H1 (cell line): Measurements from ENCODE around the gene MPHOSPH10. TPM values are rescaled to one million over a fixed set of nuclear protein-coding genes. Genes with fewer than 3 reads are reported as not detected.

Experiments used
- CREB1 ChIP-seq: IDR thresholded peaks from 2 replicates; pipeline ENCODE4 v1.6.1; 2012; ENCODE audit warnings: inconsistent platforms
- SIRT6 ChIP-seq: IDR thresholded peaks from one replicate; pipeline ENCODE4 v1.7.1; 2012; ENCODE audit warnings: low read length, inconsistent platforms
- TCF12 ChIP-seq: IDR thresholded peaks from 2 replicates; pipeline ENCODE4 v1.6.1; 2011; ENCODE audit warnings: low read depth, mild to moderate bottlenecking, low read length
- polyA plus RNA-seq, 7 experiments: library from polyadenylated mRNA; depleted of rRNA in 3 of 7; stranded (reverse) in 5 of 7; unstranded in 2 of 7; fragments of >200 nt in 5 of 7; fragments of 200-250 nt in 2 of 7; gene quantifications; 1 replicate in 5 of 7; 2 replicates in 1 of 7; 4 replicates in 1 of 7; pipeline versions ENCODE4 v1.2.1 to v1.2.3, GENCODE V29; 2011 to 2013; ENCODE audit warnings: missing spikeins in 2 of 7, mixed read lengths in 2 of 7
- total RNA-seq: library from RNA; stranded (reverse); fragmentation: NEBNext Ultra II Directional; extraction: Animal tissue kit (Norgen Biotek cat#: 25700); gene quantifications from 2 replicates; pipeline ENCODE4 v1.2.1, GENCODE V29; 2021
- TF ChIP-seq, protein P1 (sequence below): fragments of 300-600 bp; sonication (generic); IDR thresholded peaks from 2 replicates; pipeline ENCODE4 v1.7.1; 2012; ENCODE audit warnings: low read length, moderate library complexity, mild to moderate bottlenecking, inconsistent platforms; ENCODE audit not compliant: insufficient replicate concordance

MPHOSPH10 gene
- total and polyA plus RNA-seq, 2 of the 8 experiments (the other 6 are each of a cell fraction or from before 2014, with no cell fraction given): 4.5 to 39.1 TPM

- TF ChIP-seq, protein P1, sequence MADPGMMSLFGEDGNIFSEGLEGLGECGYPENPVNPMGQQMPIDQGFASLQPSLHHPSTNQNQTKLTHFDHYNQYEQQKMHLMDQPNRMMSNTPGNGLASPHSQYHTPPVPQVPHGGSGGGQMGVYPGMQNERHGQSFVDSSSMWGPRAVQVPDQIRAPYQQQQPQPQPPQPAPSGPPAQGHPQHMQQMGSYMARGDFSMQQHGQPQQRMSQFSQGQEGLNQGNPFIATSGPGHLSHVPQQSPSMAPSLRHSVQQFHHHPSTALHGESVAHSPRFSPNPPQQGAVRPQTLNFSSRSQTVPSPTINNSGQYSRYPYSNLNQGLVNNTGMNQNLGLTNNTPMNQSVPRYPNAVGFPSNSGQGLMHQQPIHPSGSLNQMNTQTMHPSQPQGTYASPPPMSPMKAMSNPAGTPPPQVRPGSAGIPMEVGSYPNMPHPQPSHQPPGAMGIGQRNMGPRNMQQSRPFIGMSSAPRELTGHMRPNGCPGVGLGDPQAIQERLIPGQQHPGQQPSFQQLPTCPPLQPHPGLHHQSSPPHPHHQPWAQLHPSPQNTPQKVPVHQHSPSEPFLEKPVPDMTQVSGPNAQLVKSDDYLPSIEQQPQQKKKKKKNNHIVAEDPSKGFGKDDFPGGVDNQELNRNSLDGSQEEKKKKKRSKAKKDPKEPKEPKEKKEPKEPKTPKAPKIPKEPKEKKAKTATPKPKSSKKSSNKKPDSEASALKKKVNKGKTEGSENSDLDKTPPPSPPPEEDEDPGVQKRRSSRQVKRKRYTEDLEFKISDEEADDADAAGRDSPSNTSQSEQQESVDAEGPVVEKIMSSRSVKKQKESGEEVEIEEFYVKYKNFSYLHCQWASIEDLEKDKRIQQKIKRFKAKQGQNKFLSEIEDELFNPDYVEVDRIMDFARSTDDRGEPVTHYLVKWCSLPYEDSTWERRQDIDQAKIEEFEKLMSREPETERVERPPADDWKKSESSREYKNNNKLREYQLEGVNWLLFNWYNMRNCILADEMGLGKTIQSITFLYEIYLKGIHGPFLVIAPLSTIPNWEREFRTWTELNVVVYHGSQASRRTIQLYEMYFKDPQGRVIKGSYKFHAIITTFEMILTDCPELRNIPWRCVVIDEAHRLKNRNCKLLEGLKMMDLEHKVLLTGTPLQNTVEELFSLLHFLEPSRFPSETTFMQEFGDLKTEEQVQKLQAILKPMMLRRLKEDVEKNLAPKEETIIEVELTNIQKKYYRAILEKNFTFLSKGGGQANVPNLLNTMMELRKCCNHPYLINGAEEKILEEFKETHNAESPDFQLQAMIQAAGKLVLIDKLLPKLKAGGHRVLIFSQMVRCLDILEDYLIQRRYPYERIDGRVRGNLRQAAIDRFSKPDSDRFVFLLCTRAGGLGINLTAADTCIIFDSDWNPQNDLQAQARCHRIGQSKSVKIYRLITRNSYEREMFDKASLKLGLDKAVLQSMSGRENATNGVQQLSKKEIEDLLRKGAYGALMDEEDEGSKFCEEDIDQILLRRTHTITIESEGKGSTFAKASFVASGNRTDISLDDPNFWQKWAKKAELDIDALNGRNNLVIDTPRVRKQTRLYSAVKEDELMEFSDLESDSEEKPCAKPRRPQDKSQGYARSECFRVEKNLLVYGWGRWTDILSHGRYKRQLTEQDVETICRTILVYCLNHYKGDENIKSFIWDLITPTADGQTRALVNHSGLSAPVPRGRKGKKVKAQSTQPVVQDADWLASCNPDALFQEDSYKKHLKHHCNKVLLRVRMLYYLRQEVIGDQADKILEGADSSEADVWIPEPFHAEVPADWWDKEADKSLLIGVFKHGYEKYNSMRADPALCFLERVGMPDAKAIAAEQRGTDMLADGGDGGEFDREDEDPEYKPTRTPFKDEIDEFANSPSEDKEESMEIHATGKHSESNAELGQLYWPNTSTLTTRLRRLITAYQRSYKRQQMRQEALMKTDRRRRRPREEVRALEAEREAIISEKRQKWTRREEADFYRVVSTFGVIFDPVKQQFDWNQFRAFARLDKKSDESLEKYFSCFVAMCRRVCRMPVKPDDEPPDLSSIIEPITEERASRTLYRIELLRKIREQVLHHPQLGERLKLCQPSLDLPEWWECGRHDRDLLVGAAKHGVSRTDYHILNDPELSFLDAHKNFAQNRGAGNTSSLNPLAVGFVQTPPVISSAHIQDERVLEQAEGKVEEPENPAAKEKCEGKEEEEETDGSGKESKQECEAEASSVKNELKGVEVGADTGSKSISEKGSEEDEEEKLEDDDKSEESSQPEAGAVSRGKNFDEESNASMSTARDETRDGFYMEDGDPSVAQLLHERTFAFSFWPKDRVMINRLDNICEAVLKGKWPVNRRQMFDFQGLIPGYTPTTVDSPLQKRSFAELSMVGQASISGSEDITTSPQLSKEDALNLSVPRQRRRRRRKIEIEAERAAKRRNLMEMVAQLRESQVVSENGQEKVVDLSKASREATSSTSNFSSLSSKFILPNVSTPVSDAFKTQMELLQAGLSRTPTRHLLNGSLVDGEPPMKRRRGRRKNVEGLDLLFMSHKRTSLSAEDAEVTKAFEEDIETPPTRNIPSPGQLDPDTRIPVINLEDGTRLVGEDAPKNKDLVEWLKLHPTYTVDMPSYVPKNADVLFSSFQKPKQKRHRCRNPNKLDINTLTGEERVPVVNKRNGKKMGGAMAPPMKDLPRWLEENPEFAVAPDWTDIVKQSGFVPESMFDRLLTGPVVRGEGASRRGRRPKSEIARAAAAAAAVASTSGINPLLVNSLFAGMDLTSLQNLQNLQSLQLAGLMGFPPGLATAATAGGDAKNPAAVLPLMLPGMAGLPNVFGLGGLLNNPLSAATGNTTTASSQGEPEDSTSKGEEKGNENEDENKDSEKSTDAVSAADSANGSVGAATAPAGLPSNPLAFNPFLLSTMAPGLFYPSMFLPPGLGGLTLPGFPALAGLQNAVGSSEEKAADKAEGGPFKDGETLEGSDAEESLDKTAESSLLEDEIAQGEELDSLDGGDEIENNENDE: no peak
- TF ChIP-seq CREB1 (no peak), TCF12 (no peak), SIRT6 (no peak)
Observed at GRCh38 chr2:71103809-71104208, 26.6 kb upstream of the MPHOSPH10 start (continued).
